Activated naive CD4-positive, alpha-beta T cell treated with anti-CD3 and anti-CD28 coated beads, Interleukin-2, amount 50 U/mL, for 24 hours (primary cell): Measurements from ENCODE around the gene GALNS.

Source experiments
- H3K27ac Mint-ChIP-seq: one replicate; pipeline ENCODE4 v1.8.0; 2021; ENCODE audit warnings: mild to moderate bottlenecking, mixed read lengths
- H3K27me3 Mint-ChIP-seq: one replicate; pipeline ENCODE4 v1.8.0; 2021; ENCODE audit warnings: mixed read lengths
- H3K36me3 Mint-ChIP-seq: one replicate; pipeline ENCODE4 v1.8.0; 2021; ENCODE audit warnings: mixed read lengths
- H3K4me1 Mint-ChIP-seq: one replicate; pipeline ENCODE4 v1.8.0; 2021; ENCODE audit warnings: mixed read lengths
- H3K4me3 Mint-ChIP-seq: one replicate; pipeline ENCODE4 v1.8.0; 2021; ENCODE audit warnings: mild to moderate bottlenecking, mixed read lengths
- H3K9me3 Mint-ChIP-seq: one replicate; pipeline ENCODE4 v1.8.0; 2021; ENCODE audit warnings: mixed read lengths

Gene GALNS

GRCh38 chr16:88881675-88882357 lies 25.1 kb upstream of the GALNS start:
- peak overlapping the region; percentile 86 for H3K27ac Mint-ChIP-seq
- H3K36me3 Mint-ChIP-seq = no peaks in the 10 kb centered on the region
- H3K4me1 Mint-ChIP-seq = peaks cover 3% of the 10 kb centered on the region
- H3K4me3 Mint-ChIP-seq = no peak overlapping the region
- H3K9me3 Mint-ChIP-seq = no peaks in the 10 kb centered on the region
- H3K27me3 Mint-ChIP-seq = no peaks in the 10 kb centered on the region

- H3K9me3 Mint-ChIP-seq = no peaks in the 10 kb centered on the region
Measured at GRCh38 chr16:88881007-88881615, 24.4 kb upstream of the GALNS start.

GRCh38 chr16:88880226-88881006 lies 23.7 kb upstream of the GALNS start:
- H3K36me3 Mint-ChIP-seq = no peaks in the 10 kb centered on the region
- H3K9me3 Mint-ChIP-seq = no peaks in the 10 kb centered on the region
- H3K4me1 Mint-ChIP-seq = peaks cover 3% of the 10 kb centered on the region
- H3K27me3 Mint-ChIP-seq = no peaks in the 10 kb centered on the region
- H3K27ac Mint-ChIP-seq = peak overlapping the region; percentile 31
- no peak overlapping the region for H3K4me3 Mint-ChIP-seq

More at GRCh38 chr16:88881007-88881615, 24.4 kb upstream of the GALNS start:
- Mint-ChIP-seq H3K4me1 (peaks cover 3% of the 10 kb centered on the region), H3K4me3 (no peak overlapping the region), H3K27ac (no peak overlapping the region), H3K36me3 (no peaks in the 10 kb centered on the region), H3K27me3 (no peaks in the 10 kb centered on the region)

- H3K36me3 Mint-ChIP-seq = no peaks in the 10 kb centered on the region
- H3K9me3 Mint-ChIP-seq = no peaks in the 10 kb centered on the region
- H3K27me3 Mint-ChIP-seq = no peaks in the 10 kb centered on the region
- H3K27ac Mint-ChIP-seq = no peak overlapping the region
- no peak overlapping the region for H3K4me3 Mint-ChIP-seq
- peaks cover 3% of the 10 kb centered on the region for H3K4me1 Mint-ChIP-seq
Measured at GRCh38 chr16:88879788-88880055, 23.0 kb upstream of the GALNS start.

- Mint-ChIP-seq H3K9me3 (no peaks in the 10 kb centered on the region), H3K4me1 (peaks cover 3% of the 10 kb centered on the region), H3K27me3 (no peaks in the 10 kb centered on the region), H3K4me3 (no peak overlapping the region), H3K27ac (no peak overlapping the region), H3K36me3 (no peaks in the 10 kb centered on the region)
Measured at GRCh38 chr16:88878967-88879787, 22.4 kb upstream of the GALNS start.

GRCh38 chr16:88878356-88878755 lies 21.6 kb upstream of the GALNS start:
- Mint-ChIP-seq H3K4me1 (peaks cover 2% of the 10 kb centered on the region), H3K9me3 (no peaks in the 10 kb centered on the region), H3K27ac (no peak overlapping the region), H3K27me3 (no peaks in the 10 kb centered on the region), H3K4me3 (no peak overlapping the region), H3K36me3 (no peaks in the 10 kb centered on the region)

- no peak overlapping the region for H3K27ac Mint-ChIP-seq
Measured at GRCh38 chr16:88877564-88878289, 21.0 kb upstream of the GALNS start.

GRCh38 chr16:88876942-88877526 lies 20.3 kb upstream of the GALNS start:
- Mint-ChIP-seq H3K9me3 (no peaks in the 10 kb centered on the region), H3K27ac (no peak overlapping the region), H3K27me3 (no peaks in the 10 kb centered on the region), H3K4me3 (no peak overlapping the region), H3K36me3 (no peaks in the 10 kb centered on the region), H3K4me1 (no peaks in the 10 kb centered on the region)

More at GRCh38 chr16:88877564-88878289, 21.0 kb upstream of the GALNS start:
- no peaks in the 10 kb centered on the region for H3K9me3 Mint-ChIP-seq
- no peaks in the 10 kb centered on the region for H3K4me1 Mint-ChIP-seq
- no peaks in the 10 kb centered on the region for H3K36me3 Mint-ChIP-seq
- H3K4me3 Mint-ChIP-seq = no peak overlapping the region
- H3K27me3 Mint-ChIP-seq = no peaks in the 10 kb centered on the region

GRCh38 chr16:88875703-88876234 lies 19.0 kb upstream of the GALNS start:
- H3K27me3 Mint-ChIP-seq = peaks cover 2% of the 10 kb centered on the region
- no peaks in the 10 kb centered on the region for H3K4me1 Mint-ChIP-seq
- no peaks in the 10 kb centered on the region for H3K36me3 Mint-ChIP-seq
- no peak overlapping the region for H3K27ac Mint-ChIP-seq
- H3K4me3 Mint-ChIP-seq = no peak overlapping the region
- no peaks in the 10 kb centered on the region for H3K9me3 Mint-ChIP-seq

GRCh38 chr16:88874938-88875599 lies 18.3 kb upstream of the GALNS start:
- Mint-ChIP-seq H3K9me3 (no peaks in the 10 kb centered on the region), H3K36me3 (no peaks in the 10 kb centered on the region), H3K4me1 (no peaks in the 10 kb centered on the region), H3K27me3 (peaks cover 2% of the 10 kb centered on the region), H3K4me3 (no peak overlapping the region), H3K27ac (no peak overlapping the region)

GRCh38 chr16:88872650-88873331 lies 16.0 kb upstream of the GALNS start:
- Mint-ChIP-seq H3K4me3 (no peak overlapping the region), H3K9me3 (no peaks in the 10 kb centered on the region), H3K27ac (no peak overlapping the region), H3K36me3 (no peaks in the 10 kb centered on the region), H3K4me1 (no peaks in the 10 kb centered on the region), H3K27me3 (peaks cover 2% of the 10 kb centered on the region)

- peaks cover 2% of the 10 kb centered on the region for H3K27me3 Mint-ChIP-seq
Measured at GRCh38 chr16:88871730-88872416, 15.1 kb upstream of the GALNS start.

GRCh38 chr16:88871349-88871702 lies 14.6 kb upstream of the GALNS start:
- Mint-ChIP-seq H3K4me1 (no peaks in the 10 kb centered on the region), H3K4me3 (no peak overlapping the region), H3K36me3 (no peaks in the 10 kb centered on the region), H3K9me3 (no peaks in the 10 kb centered on the region), H3K27ac (no peak overlapping the region), H3K27me3 (peaks cover 2% of the 10 kb centered on the region)

More at GRCh38 chr16:88871730-88872416, 15.1 kb upstream of the GALNS start:
- H3K4me1 Mint-ChIP-seq = no peaks in the 10 kb centered on the region
- H3K9me3 Mint-ChIP-seq = no peaks in the 10 kb centered on the region
- no peak overlapping the region for H3K27ac Mint-ChIP-seq
- no peak overlapping the region for H3K4me3 Mint-ChIP-seq
- no peaks in the 10 kb centered on the region for H3K36me3 Mint-ChIP-seq
